Right lobe of liver (tissue), 6 donors: ENCODE results near the gene UNC5B. TPM values are rescaled to one million over a fixed set of nuclear protein-coding genes. Genes with fewer than 3 reads are reported as not detected.
A peak's percentile ranks its signal among the peaks of the same experiment; 100 is the strongest.

Experiments used
- ATAC-seq, 4 donors: fragments of 200-7000 bp; cut with Tn5 transposase; one replicate each; pipeline ENCODE4 v1.9.1; 2020; ENCODE audit warnings: mild to moderate bottlenecking in 4 of 4, moderate library complexity in 4 of 4
- DNase-seq, 3 donors: peaks; one replicate each; pipeline ENCODE4 v3.0.0-alpha.2; 2020
- H3K27ac ChIP-seq, 3 donors: fragments of 200-600 bp; one replicate each; pipeline ENCODE4 v1.8.0; 2022
- H3K27me3 ChIP-seq, 2 donors: fragments of 200-600 bp; one replicate each; pipeline ENCODE4 v1.8.0; 2022
- H3K36me3 ChIP-seq, 4 donors: fragments of 200-600 bp; sonication (generic) in 1 of 4; one replicate each; pipeline versions ENCODE4 v1.5.1 to v1.8.0; 2017 to 2022; ENCODE audit warnings: control low read depth in 1 of 4
- H3K4me1 ChIP-seq, 4 donors: fragments of 200-600 bp; sonication (generic) in 1 of 4; one replicate each; pipeline versions ENCODE4 v1.5.1 to v1.8.0; 2017 to 2022; ENCODE audit warnings: control low read depth in 1 of 4
- H3K4me3 ChIP-seq, 3 donors: fragments of 200-600 bp; one replicate each; pipeline ENCODE4 v1.8.0; 2022
- H3K9me3 ChIP-seq, 4 donors: fragments of 200-600 bp; sonication (generic) in 1 of 4; one replicate each; pipeline versions ENCODE4 v1.5.1 to v1.8.0; 2017 to 2022; ENCODE audit warnings: control low read depth in 1 of 4
- POLR2A ChIP-seq: fragments of 450-650 bp; IDR thresholded peaks from one replicate; pipeline ENCODE4 v1.6.1; 2017; ENCODE audit warnings: antibody characterized with exemption, mild to moderate bottlenecking
- WGBS: methylation state at CpG from one replicate; pipeline ENCODE4 v1.1.6; 2018; ENCODE audit warnings: low coverage, low lambda C conversion rate; ENCODE audit not compliant: insufficient coverage; ENCODE audit errors: missing lambda C conversion rate; 5-methylcytosine and 5-hydroxymethylcytosine counted together
- intact Hi-C, 2 donors: fragments of 100-400 bp; cut with DNase I; formaldehyde crosslinking; loops; one replicate each; pipeline versions ENCODE4 v1.11.2 to v1.14.1; 2022
- total RNA-seq, 6 experiments: library from RNA; depleted of rRNA in 2 of 6; stranded (reverse); fragments of >200 nt in 2 of 6; fragmentation: NEBNext Ultra II Directional in 3 of 6; extraction: Animal tissue kit (Norgen Biotek cat#: 25700) in 3 of 6; gene quantifications; one replicate each; pipeline versions ENCODE4 v1.1.0 to v1.2.4, GENCODE V29; 2016 to 2023
- TF ChIP-seq, protein P1 (sequence below), 4 donors: fragments of 200-600 bp in 3 of 4; fragments of 450-650 bp in 1 of 4; IDR thresholded peaks; one replicate each; pipeline versions ENCODE4 v1.5.1 to v1.8.0; 2016 to 2022; ENCODE audit warnings: antibody characterized with exemption in 4 of 4, mild to moderate bottlenecking in 2 of 4
- donor health status: DM: no; HTN: yes; CAD: no.
- donor health status: DM: no; HTN: no; CAD: no.
- donor health status: DM: no; HTN: no; CAD: no.
- donor health status: DM: no; HTN: yes; CAD: no.
- donor health status: DM: no; HTN: yes; CAD: no.

Gene UNC5B
- total RNA-seq, 6 experiments from 2014 or later, result 1.0 to 6.2 (median 2.1) TPM

DNA sequence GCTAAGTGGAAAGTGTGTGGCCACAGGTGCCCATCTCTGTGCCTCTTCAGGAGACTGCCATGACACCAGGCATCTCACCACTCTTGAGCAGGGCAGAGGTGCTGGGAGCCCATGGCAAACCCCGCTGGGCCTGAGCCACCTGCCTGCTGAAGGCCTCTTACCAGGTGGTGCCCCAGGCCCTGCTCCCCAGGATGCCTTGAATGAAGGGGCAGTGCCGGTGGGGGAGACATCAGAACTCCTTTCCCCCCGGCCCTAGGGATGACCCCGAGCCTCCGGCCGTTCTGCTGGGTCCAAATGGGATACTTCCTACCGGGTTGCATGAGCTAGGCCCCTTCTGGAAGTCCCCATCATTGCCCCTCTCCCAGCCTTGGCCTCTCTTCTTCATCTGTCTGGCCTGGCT is 37.6 kb downstream of the UNC5B start:
- H3K4me1 ChIP-seq, result peaks cover 0 to 16% (median 0%) of the 10 kb centered on the region in 4 donors
- no peaks in the 10 kb centered on the region for H3K27me3 ChIP-seq
- ATAC-seq (no peak), DNase-seq (peak in 1 of 3 donors; percentile 30)
- TF ChIP-seq, protein P1, sequence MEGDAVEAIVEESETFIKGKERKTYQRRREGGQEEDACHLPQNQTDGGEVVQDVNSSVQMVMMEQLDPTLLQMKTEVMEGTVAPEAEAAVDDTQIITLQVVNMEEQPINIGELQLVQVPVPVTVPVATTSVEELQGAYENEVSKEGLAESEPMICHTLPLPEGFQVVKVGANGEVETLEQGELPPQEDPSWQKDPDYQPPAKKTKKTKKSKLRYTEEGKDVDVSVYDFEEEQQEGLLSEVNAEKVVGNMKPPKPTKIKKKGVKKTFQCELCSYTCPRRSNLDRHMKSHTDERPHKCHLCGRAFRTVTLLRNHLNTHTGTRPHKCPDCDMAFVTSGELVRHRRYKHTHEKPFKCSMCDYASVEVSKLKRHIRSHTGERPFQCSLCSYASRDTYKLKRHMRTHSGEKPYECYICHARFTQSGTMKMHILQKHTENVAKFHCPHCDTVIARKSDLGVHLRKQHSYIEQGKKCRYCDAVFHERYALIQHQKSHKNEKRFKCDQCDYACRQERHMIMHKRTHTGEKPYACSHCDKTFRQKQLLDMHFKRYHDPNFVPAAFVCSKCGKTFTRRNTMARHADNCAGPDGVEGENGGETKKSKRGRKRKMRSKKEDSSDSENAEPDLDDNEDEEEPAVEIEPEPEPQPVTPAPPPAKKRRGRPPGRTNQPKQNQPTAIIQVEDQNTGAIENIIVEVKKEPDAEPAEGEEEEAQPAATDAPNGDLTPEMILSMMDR (IDR thresholded peaks at IDR 0.05), result no peak
- H3K27ac ChIP-seq, result no peak overlapping the region
- WGBS, result 41% methylated on average over 2 of the region's 7 CpGs
- intact Hi-C loops, result no loop called here
- no peaks in the 10 kb centered on the region for H3K36me3 ChIP-seq
- H3K4me3 ChIP-seq, result no peak overlapping the region
- H3K9me3 ChIP-seq, result no peaks in the 10 kb centered on the region

DNA sequence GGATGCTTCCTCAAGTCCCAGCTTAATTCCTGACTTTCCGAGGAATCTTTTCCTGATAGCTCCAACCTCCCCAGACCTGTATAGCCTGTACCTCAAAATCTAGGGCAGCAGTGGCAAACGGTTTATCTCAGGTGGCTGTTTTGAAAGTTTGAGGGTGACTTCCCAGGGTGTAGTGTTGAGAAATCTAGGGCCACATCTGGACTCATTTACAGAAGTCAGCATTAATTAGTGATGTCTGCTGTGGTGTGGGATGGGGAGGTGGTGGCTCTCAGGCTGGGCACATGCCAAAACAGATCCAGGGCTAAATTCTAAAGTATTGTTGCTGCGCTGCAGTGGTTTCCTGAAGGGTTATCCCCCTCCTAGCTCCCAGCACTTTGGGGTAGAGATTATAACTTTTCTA is 38.0 kb downstream of the UNC5B start:
- ATAC-seq (no peak), DNase-seq (peak in 1 of 3 donors; percentile 1)
- H3K27ac ChIP-seq, result no peak overlapping the region
- peaks cover 0 to 16% (median 0%) of the 10 kb centered on the region in 4 donors for H3K4me1 ChIP-seq
- H3K36me3 ChIP-seq, result no peaks in the 10 kb centered on the region
- H3K27me3 ChIP-seq, result no peaks in the 10 kb centered on the region
- H3K9me3 ChIP-seq, result no peaks in the 10 kb centered on the region
- 84% methylated on average over 2 of the region's 3 CpGs for WGBS
- TF ChIP-seq POLR2A, result no peak
- TF ChIP-seq, protein P1 (IDR thresholded peaks at IDR 0.05), result no peak
- no peak overlapping the region for H3K4me3 ChIP-seq
- intact Hi-C loops, result no loop called here

DNA sequence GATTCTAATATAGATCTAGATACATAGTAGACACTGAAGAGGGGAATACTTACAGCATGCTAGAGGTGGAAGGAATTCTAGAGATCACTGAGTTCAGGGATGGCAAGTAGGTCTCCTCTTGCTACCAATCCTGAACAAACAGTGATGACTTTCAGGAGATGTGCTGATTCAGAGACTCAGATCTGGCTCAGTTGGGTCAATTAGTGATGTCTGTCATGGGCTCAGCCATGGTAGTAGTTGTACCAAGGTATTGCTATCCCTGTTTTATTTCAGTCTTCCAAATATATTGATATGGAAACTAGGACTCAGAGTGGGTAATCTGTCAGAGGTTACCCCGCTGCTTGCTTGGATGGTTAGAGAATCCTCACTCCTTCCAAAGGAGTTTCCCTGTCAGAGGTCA is 38.5 kb downstream of the UNC5B start:
- Histone ChIP-seq H3K27ac (no peak overlapping the region), H3K9me3 (no peaks in the 10 kb centered on the region), H3K4me1 (peaks cover 0 to 16% (median 0%) of the 10 kb centered on the region in 4 donors), H3K36me3 (no peaks in the 10 kb centered on the region), H3K4me3 (no peak overlapping the region), H3K27me3 (no peaks in the 10 kb centered on the region)
- TF ChIP-seq, protein P1 (IDR thresholded peaks at IDR 0.05), result no peak
- no peak for TF ChIP-seq POLR2A
- no peak for DNase-seq
- ATAC-seq, result no peak
- no CpG with 5 or more reads among the region's 1 CpG for WGBS
- intact Hi-C loops, result no loop called here

DNA sequence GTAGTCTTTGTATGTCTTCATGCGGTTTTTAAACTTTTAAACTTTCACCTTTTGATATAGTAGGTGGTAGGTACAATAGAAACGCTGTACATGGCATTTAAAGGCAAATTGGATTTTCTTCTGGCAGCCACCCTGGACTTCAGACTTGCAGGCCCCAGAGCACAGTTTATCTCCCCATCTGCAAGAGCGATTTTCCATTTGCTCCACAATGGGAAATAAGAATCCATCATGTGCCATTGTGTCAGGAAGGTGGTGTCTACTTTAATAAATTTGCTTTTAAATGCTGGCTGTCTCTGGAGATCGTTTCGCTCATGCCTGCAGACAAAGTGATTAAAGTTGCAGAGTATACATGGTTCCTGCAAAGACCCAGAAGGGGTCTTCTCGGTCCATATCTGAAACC is 38.9 kb downstream of the UNC5B start:
- ATAC-seq, result no peak
- H3K27me3 ChIP-seq, result no peaks in the 10 kb centered on the region
- intact Hi-C loops, result no loop called here
- no peaks in the 10 kb centered on the region for H3K36me3 ChIP-seq
- H3K9me3 ChIP-seq, result no peaks in the 10 kb centered on the region
- H3K27ac ChIP-seq, result no peak overlapping the region
- no peak for DNase-seq
- H3K4me1 ChIP-seq, result peaks cover 0 to 16% (median 0%) of the 10 kb centered on the region in 4 donors
- TF ChIP-seq, protein P1 (IDR thresholded peaks at IDR 0.05), result no peak
- no peak for TF ChIP-seq POLR2A
- no peak overlapping the region for H3K4me3 ChIP-seq
- WGBS, result 80% methylated on average over 6 of the region's 6 CpGs

DNA sequence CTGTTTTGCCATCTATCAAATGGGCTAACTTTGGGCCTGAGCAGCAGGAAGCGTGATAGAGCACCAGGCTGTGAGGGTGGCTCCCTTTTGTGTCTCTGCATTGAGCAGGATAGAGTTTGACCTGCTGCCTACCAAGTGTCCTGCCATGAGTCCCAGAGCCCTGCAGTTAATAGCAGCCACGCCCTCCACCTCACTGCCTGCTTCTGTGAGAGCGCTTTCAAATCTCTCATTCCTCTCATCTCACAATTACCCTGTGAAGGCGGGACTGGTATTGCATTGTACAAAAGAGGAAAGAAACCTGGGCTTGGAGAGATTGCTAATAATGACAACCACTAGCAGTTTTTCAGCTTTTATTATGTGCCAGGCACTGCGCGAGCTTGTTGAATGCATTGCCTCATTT is 39.9 kb downstream of the UNC5B start:
- Histone ChIP-seq H3K4me1 (peaks cover 0 to 9% (median 0%) of the 10 kb centered on the region in 4 donors), H3K27ac (no peak overlapping the region), H3K4me3 (no peak overlapping the region), H3K36me3 (no peaks in the 10 kb centered on the region), H3K27me3 (no peaks in the 10 kb centered on the region), H3K9me3 (no peaks in the 10 kb centered on the region)
- WGBS, result 86% methylated on average over 6 of the region's 6 CpGs
- ATAC-seq, result peak in 1 of 4 donors; percentile 24
- intact Hi-C loops, result no loop called here
- no peak for TF ChIP-seq POLR2A
- TF ChIP-seq, protein P1 (IDR thresholded peaks at IDR 0.05), result no peak
- peak in 1 of 3 donors; percentile 5 for DNase-seq
